K562 (cell line): ENCODE results near the gene LRP2BP. TPM values are rescaled to one million over a fixed set of nuclear protein-coding genes. Genes with fewer than 3 reads are reported as not detected.

Experiments used
- BHLHE40 ChIP-seq: IDR thresholded peaks from 2 replicates; pipeline ENCODE4 v1.6.1; 2011; ENCODE audit warnings: low read length, improper control_type of control experiment
- CBFA2T3 ChIP-seq: fragments of 450-650 bp; IDR thresholded peaks from 2 replicates; pipeline ENCODE4 v1.6.1; 2017
- CBX5 ChIP-seq: IDR thresholded peaks from 2 replicates; pipeline ENCODE4 v1.6.1; 2014; ENCODE audit warnings: low read depth, borderline replicate concordance
- CREM ChIP-seq: IDR thresholded peaks from 2 replicates; pipeline ENCODE4 v1.6.1; 2014; ENCODE audit warnings: antibody characterized with exemption, low read depth
- ETV5 ChIP-seq: sonication (generic); formaldehyde crosslinking; IDR thresholded peaks from 2 replicates; pipeline ENCODE4 v1.4.0; 2020; ENCODE audit warnings: low read depth, mild to moderate bottlenecking, missing genetic modification reagents
- HDGF ChIP-seq: fragments of 450-650 bp; IDR thresholded peaks from 2 replicates; pipeline ENCODE4 v1.6.1; 2016
- HOXB6 ChIP-seq: fragments of 250-450 bp; sonication (Bioruptor Pico); IDR thresholded peaks from 2 replicates; pipeline ENCODE4 v1.5.1; 2022; ENCODE audit warnings: mild to moderate bottlenecking, borderline replicate concordance
- KAT7 ChIP-seq: sonication (generic); formaldehyde crosslinking; IDR thresholded peaks from 2 replicates; pipeline ENCODE4 v1.8.0; 2022; ENCODE audit warnings: missing genetic modification reagents, mild to moderate bottlenecking, borderline replicate concordance
- MCM7 ChIP-seq, 2 experiments: fragments of 450-650 bp; IDR thresholded peaks; 2 replicates each; pipeline ENCODE4 v1.6.1; 2016 to 2018
- MYC ChIP-seq, 2 experiments: fragments of 250-450 bp in 1 of 2; sonication (Bioruptor Pico) in 1 of 2; IDR thresholded peaks; 2 replicates each; pipeline versions ENCODE4 v1.5.1 to v1.6.1; 2012 to 2021; ENCODE audit warnings: low read depth in 2 of 2, borderline replicate concordance in 1 of 2, improper control_type of control experiment in 1 of 2, low read length in 1 of 2, mild to moderate bottlenecking in 1 of 2, moderate library complexity in 1 of 2
- NELFE ChIP-seq: IDR thresholded peaks from 2 replicates; pipeline ENCODE4 v1.6.1; 2011; ENCODE audit warnings: mild to moderate bottlenecking; ENCODE audit not compliant: insufficient read depth, insufficient read length
- PATZ1 ChIP-seq: fragments of 250-450 bp; sonication (Bioruptor Pico); IDR thresholded peaks from 2 replicates; pipeline ENCODE4 v1.5.0; 2020; ENCODE audit warnings: mild to moderate bottlenecking, borderline replicate concordance
- TBP ChIP-seq: optimal IDR thresholded peaks from 2 replicates; pipeline ENCODE3; 2011; ENCODE audit warnings: low read depth, low read length, improper control_type of control experiment
- TEAD4 ChIP-seq, 2 experiments: sonication (generic) in 1 of 2; formaldehyde crosslinking in 1 of 2; IDR thresholded peaks; 2 replicates each; pipeline versions ENCODE4 v1.6.1 to v1.8.0; 2012 to 2022; ENCODE audit warnings: borderline replicate concordance in 1 of 2, inconsistent platforms in 1 of 2, low read length in 1 of 2, mild to moderate bottlenecking in 1 of 2, missing genetic modification reagents in 1 of 2
- TOE1 ChIP-seq, 2 experiments: fragments of 450-650 bp in 1 of 2; sonication (generic) in 1 of 2; formaldehyde crosslinking in 1 of 2; IDR thresholded peaks; 2 replicates each; pipeline versions ENCODE4 v1.7.1 to v1.8.0; 2016 to 2022; ENCODE audit warnings: borderline replicate concordance in 2 of 2, mild to moderate bottlenecking in 2 of 2, antibody characterized with exemption in 1 of 2, inconsistent platforms in 1 of 2, low read depth in 1 of 2, missing genetic modification reagents in 1 of 2, moderate library complexity in 1 of 2
- USF1 ChIP-seq: sonication (generic); formaldehyde crosslinking; IDR thresholded peaks from 2 replicates; pipeline ENCODE4 v1.9.0; 2022; ENCODE audit warnings: mild to moderate bottlenecking, missing genetic modification reagents
- XRCC5 ChIP-seq: fragments of 200-400 bp; formaldehyde crosslinking; IDR thresholded peaks from 2 replicates; pipeline ENCODE4 v1.6.1; 2017; ENCODE audit warnings: low read depth, mild to moderate bottlenecking, low read length
- ZKSCAN1 ChIP-seq: fragments of 150-350 bp; IDR thresholded peaks from 2 replicates; pipeline ENCODE4 v1.6.1; 2016; ENCODE audit warnings: low read depth, low read length
- ZNF77 ChIP-seq: fragments of 250-450 bp; sonication (Bioruptor Pico); IDR thresholded peaks from 2 replicates; pipeline ENCODE4 v1.5.0; 2020
- polyA plus RNA-seq, 8 experiments: library from polyadenylated mRNA; depleted of rRNA in 4 of 8; stranded (reverse) in 5 of 8; unstranded in 3 of 8; fragments of >200 nt; fragmentation: Nextera tagmentation in 2 of 8; fragmentation: Illumina TruSeq in 1 of 8; extraction: Ambion mirVana in 2 of 8; extraction: Trizol in 1 of 8; gene quantifications; 2 replicates each; pipeline versions ENCODE4 v1.2.1 to v1.2.3, GENCODE V29; 2011 to 2014; ENCODE audit warnings: inconsistent platforms in 1 of 8, missing spikeins in 1 of 8
- total RNA-seq, 7 experiments: library from RNA; depleted of rRNA in 6 of 7; stranded (reverse); fragments of >200 nt in 6 of 7; fragmentation: Illumina TruSeq in 2 of 7; extraction: Trizol in 2 of 7; gene quantifications; 2 replicates each; pipeline versions ENCODE4 v1.2.1 to v1.2.3, GENCODE V29; 2011 to 2021; ENCODE audit warnings: low replicate concordance in 1 of 7
- TF ChIP-seq, protein P1 (sequence below): conservative IDR thresholded peaks from 2 replicates; pipeline ENCODE4 v1.6.1; 2011; ENCODE audit warnings: low read depth, mild to moderate bottlenecking, low read length; ENCODE audit not compliant: control insufficient read depth
- TF ChIP-seq, protein P2 (sequence below), 2 experiments: fragments of 200-800 bp in 1 of 2; sonication (Bioruptor generic) in 1 of 2; sonication (generic) in 1 of 2; formaldehyde crosslinking in 1 of 2; IDR thresholded peaks in 1 of 2; conservative IDR thresholded peaks in 1 of 2; 2 replicates each; pipeline versions ENCODE4 v1.5.0 to v1.6.1; 2016 to 2020; ENCODE audit warnings: missing compliant biosample characterization in 1 of 2, missing genetic modification characterization in 1 of 2, missing genetic modification reagents in 1 of 2

LRP2BP gene
- total and polyA plus RNA-seq, 9 of the 15 experiments (the other 6 are each of a cell fraction or from before 2014, with no cell fraction given): 0.42 to 2.1 (median 0.62) TPM

- TF ChIP-seq USF1 (CRISPR knock-in tag) (peak; percentile 54; the same call in 1 of the 2 replicates), TEAD4 (IDR thresholded peaks at IDR 0.05; ENCODE audit: low read length) (no peak), TEAD4 (CRISPR knock-in tag; IDR thresholded peaks at IDR 0.05; ENCODE audit: borderline replicate concordance) (peak; percentile 32; the same call in 1 of the 2 replicates), MCM7 (IDR thresholded peaks at IDR 0.05) (no peak), HOXB6 (CRISPR knock-in tag) (0 out of 2 replicates have a peak, but pooled peaks have one; percentile 9), TBP (peak; percentile 69), HDGF (no peak), XRCC5 (peak; percentile 68; the same call in 1 of the 2 replicates), ZKSCAN1 (peak; percentile 28; the same call in 1 of the 2 replicates), CREM (peak; percentile 98), TOE1 (IDR thresholded peaks at IDR 0.05; ENCODE audit: borderline replicate concordance) (peak; percentile 78), TOE1 (CRISPR knock-in tag; IDR thresholded peaks at IDR 0.05; ENCODE audit: borderline replicate concordance, low read depth) (no peak), PATZ1 (CRISPR knock-in tag) (no peak), ZNF77 (no peak), NELFE (no peak), CBX5 (0 out of 2 replicates have a peak, but pooled peaks have one; percentile 51), MYC (IDR thresholded peaks at IDR 0.05; ENCODE audit: low read depth, low read length) (peak; percentile 57), MYC (CRISPR knock-in tag; IDR thresholded peaks at IDR 0.05; ENCODE audit: borderline replicate concordance, low read depth) (no peak), CBFA2T3 (0 out of 2 replicates have a peak, but pooled peaks have one; percentile 38), KAT7 (CRISPR knock-in tag) (peak; percentile 41; the same call in 1 of the 2 replicates), BHLHE40 (peak; percentile 99), ETV5 (CRISPR knock-in tag) (no peak)
- TF ChIP-seq, protein P1, sequence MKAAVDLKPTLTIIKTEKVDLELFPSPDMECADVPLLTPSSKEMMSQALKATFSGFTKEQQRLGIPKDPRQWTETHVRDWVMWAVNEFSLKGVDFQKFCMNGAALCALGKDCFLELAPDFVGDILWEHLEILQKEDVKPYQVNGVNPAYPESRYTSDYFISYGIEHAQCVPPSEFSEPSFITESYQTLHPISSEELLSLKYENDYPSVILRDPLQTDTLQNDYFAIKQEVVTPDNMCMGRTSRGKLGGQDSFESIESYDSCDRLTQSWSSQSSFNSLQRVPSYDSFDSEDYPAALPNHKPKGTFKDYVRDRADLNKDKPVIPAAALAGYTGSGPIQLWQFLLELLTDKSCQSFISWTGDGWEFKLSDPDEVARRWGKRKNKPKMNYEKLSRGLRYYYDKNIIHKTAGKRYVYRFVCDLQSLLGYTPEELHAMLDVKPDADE: peak; percentile 47
- TF ChIP-seq, protein P2, sequence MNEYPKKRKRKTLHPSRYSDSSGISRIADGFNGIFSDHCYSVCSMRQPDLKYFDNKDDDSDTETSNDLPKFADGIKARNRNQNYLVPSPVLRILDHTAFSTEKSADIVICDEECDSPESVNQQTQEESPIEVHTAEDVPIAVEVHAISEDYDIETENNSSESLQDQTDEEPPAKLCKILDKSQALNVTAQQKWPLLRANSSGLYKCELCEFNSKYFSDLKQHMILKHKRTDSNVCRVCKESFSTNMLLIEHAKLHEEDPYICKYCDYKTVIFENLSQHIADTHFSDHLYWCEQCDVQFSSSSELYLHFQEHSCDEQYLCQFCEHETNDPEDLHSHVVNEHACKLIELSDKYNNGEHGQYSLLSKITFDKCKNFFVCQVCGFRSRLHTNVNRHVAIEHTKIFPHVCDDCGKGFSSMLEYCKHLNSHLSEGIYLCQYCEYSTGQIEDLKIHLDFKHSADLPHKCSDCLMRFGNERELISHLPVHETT (CRISPR knock-in tag; conservative IDR thresholded peaks at IDR 0.05 in 1 of 2, IDR thresholded peaks at IDR 0.05 in 1 of 2): peak in 1 of 2 experiments; percentile 65; a peak in 1 of 4 replicates
Measured at GRCh38 chr4:185425647-185426352, 30.1 kb upstream of the LRP2BP start, which contains the start of gene UFSP2 (continued).
